Endothelial cell of umbilical vein (primary cell): ENCODE data around the gene UST. TPM values are rescaled to one million over a fixed set of nuclear protein-coding genes. Genes with fewer than 3 reads are reported as not detected.

Experiments
- BruUV-seq: library from RNA; stranded (reverse); fragments of 400-500 nt; replicated peaks from 2 replicates; lab custom pipeline; 2021; lab: Mats Ljungman, UMichigan
- CTCF ChIA-PET: fragments of 300-600, 350-600 bp; sonication (Branson Sonifier 250); formaldehyde crosslinking; loops from one replicate; lab custom pipeline; 2021; ENCODE audit warnings: antibody characterized with exemption, inconsistent platforms; lab: Charles Lee
- POLR2A ChIA-PET: fragments of 300-600, 350-600 bp; sonication (Branson Sonifier 250); formaldehyde crosslinking; loops from one replicate; lab custom pipeline; 2021; ENCODE audit warnings: antibody characterized with exemption, inconsistent platforms; lab: Charles Lee
- DNase-seq: peaks from one replicate; pipeline ENCODE4 v3.0.0-alpha.2; 2011; ENCODE audit warnings: low read depth, low spot score
- FAIRE-seq: peaks from 2 replicates; lab custom pipeline; 2011; peaks lifted over from hg19 to GRCh38; lab: Jason Lieb, UNC
- H2AFZ ChIP-seq: 2 replicates; pipeline ENCODE4 v1.6.0; 2012; ENCODE audit warnings: low read depth, low read length, control low read depth, inconsistent platforms
- H3K27ac ChIP-seq: 2 replicates; pipeline ENCODE4 v1.5.1; 2011; ENCODE audit warnings: low read depth, mild to moderate bottlenecking, control low read depth, low read length, moderate library complexity; ENCODE audit not compliant: insufficient read depth
- H3K27me3 ChIP-seq, 2 experiments: 2 replicates each; pipeline versions ENCODE4 v1.6.0 to v1.6.1; 2011; ENCODE audit warnings: low read length in 2 of 2, mixed read lengths in 1 of 2; ENCODE audit not compliant: control insufficient read depth in 2 of 2, insufficient read depth in 2 of 2
- H3K36me3 ChIP-seq, 2 experiments: 2 replicates in 1 of 2; 3 replicates in 1 of 2; pipeline ENCODE4 v1.5.1; 2011; ENCODE audit warnings: low read length in 2 of 2, mild to moderate bottlenecking in 1 of 2, moderate library complexity in 1 of 2; ENCODE audit not compliant: control insufficient read depth in 2 of 2, insufficient read depth in 2 of 2; ENCODE audit errors: extremely low read depth in 1 of 2
- H3K4me1 ChIP-seq: 3 replicates; pipeline ENCODE4 v1.5.1; 2011; ENCODE audit warnings: mild to moderate bottlenecking, low read length; ENCODE audit not compliant: control insufficient read depth, insufficient read depth; ENCODE audit errors: extremely low read depth
- H3K4me2 ChIP-seq: 2 replicates; pipeline ENCODE4 v1.6.1; 2011; ENCODE audit warnings: low read length, control low read depth, mixed read lengths; ENCODE audit not compliant: insufficient read depth
- H3K4me3 ChIP-seq, 3 experiments: fragments of 200-600 bp in 1 of 3; sonication (generic), shearing (Covaris generic) in 1 of 3; replicated peaks in 1 of 3; 2 replicates each; pipeline ENCODE4 v1.5.1; 2011 to 2016; ENCODE audit warnings: control low read depth in 3 of 3, low read length in 3 of 3, mild to moderate bottlenecking in 2 of 3, inconsistent platforms in 1 of 3, low read depth in 1 of 3, moderate library complexity in 1 of 3; ENCODE audit not compliant: insufficient read depth in 1 of 3
- H3K79me2 ChIP-seq: 2 replicates; pipeline ENCODE4 v1.6.0; 2012; ENCODE audit warnings: low read length, inconsistent platforms; ENCODE audit not compliant: control insufficient read depth, insufficient read depth
- H3K9ac ChIP-seq: replicated peaks from 2 replicates; pipeline ENCODE3; 2011; ENCODE audit warnings: low read length, control low read depth; ENCODE audit not compliant: insufficient read depth; ENCODE audit errors: extremely low read depth
- H3K9me1 ChIP-seq: replicated peaks from 3 replicates; pipeline ENCODE4 v1.6.0; 2011; ENCODE audit warnings: mild to moderate bottlenecking, low read length; ENCODE audit not compliant: control insufficient read depth, insufficient read depth; ENCODE audit errors: extremely low read depth
- H3K9me3 ChIP-seq: replicated peaks from 2 replicates; pipeline ENCODE4 v1.5.1; 2012; ENCODE audit warnings: low read length, inconsistent platforms; ENCODE audit not compliant: control insufficient read depth, insufficient read depth
- H4K20me1 ChIP-seq: replicated peaks from 2 replicates; pipeline ENCODE3; 2011; ENCODE audit warnings: mild to moderate bottlenecking, low read length; ENCODE audit not compliant: control insufficient read depth, insufficient read depth; ENCODE audit errors: extremely low read depth
- EZH2 ChIP-seq: IDR thresholded peaks from 2 replicates; pipeline ENCODE4 v1.6.1; 2012; ENCODE audit warnings: borderline replicate concordance, low read depth, mild to moderate bottlenecking, moderate library complexity, low read length, inconsistent platforms; ENCODE audit not compliant: severe bottlenecking
- FOS ChIP-seq: IDR thresholded peaks from 2 replicates; pipeline ENCODE4 v1.6.1; 2011; ENCODE audit warnings: mild to moderate bottlenecking, low read length, moderate library complexity, borderline replicate concordance; ENCODE audit not compliant: insufficient read depth
- GATA2 ChIP-seq: IDR thresholded peaks from 2 replicates; pipeline ENCODE4 v1.7.0; 2011; ENCODE audit warnings: low read depth, mild to moderate bottlenecking, moderate library complexity, mixed read lengths, low read length; ENCODE audit not compliant: insufficient read length, insufficient read depth
- JUN ChIP-seq: IDR thresholded peaks from 2 replicates; pipeline ENCODE4 v1.6.1; 2011; ENCODE audit warnings: borderline replicate concordance, low read depth; ENCODE audit not compliant: insufficient read length, insufficient read depth
- MYC ChIP-seq: IDR thresholded peaks from one replicate; pipeline ENCODE4 v1.6.1; 2011; ENCODE audit warnings: mild to moderate bottlenecking, low read depth, low read length
- POLR2A ChIP-seq: IDR thresholded peaks from 2 replicates; pipeline ENCODE4 v1.6.1; 2012; ENCODE audit warnings: low read depth, mild to moderate bottlenecking, control low read depth, low read length
- POLR2AphosphoS5 ChIP-seq: IDR thresholded peaks from 2 replicates; pipeline ENCODE4 v1.6.1; 2012; ENCODE audit warnings: low read depth, mild to moderate bottlenecking, control low read depth, low read length, moderate library complexity; ENCODE audit not compliant: insufficient read depth
- dilution Hi-C: fragments of 300-500 bp; cut with MboI; formaldehyde crosslinking; loops from one replicate; pipeline ENCODE4 v1.15.0; 2019; ENCODE audit warnings: low sequenced_read_pairs; ENCODE audit not compliant: extremely low pct_ligation_motif_present
- intact Hi-C: fragments of 100-400 bp; cut with micrococcal nuclease; formaldehyde crosslinking; loops from one replicate; pipeline ENCODE4 v1.10.0; 2022
- polyA plus RNA-seq, 4 experiments: library from polyadenylated mRNA; depleted of rRNA in 3 of 4; stranded (reverse) in 3 of 4; unstranded in 1 of 4; fragments of >200 nt; gene quantifications; 2 replicates each; pipeline versions ENCODE4 v1.2.1 to v1.2.3, GENCODE V29; 2011 to 2012; ENCODE audit warnings: missing spikeins in 1 of 4
- total RNA-seq: library from RNA; stranded (reverse); gene quantifications from 2 replicates; pipeline ENCODE4 v1.2.3, GENCODE V29; 2021
- TF ChIP-seq, protein P1 (sequence below), 2 donors: IDR thresholded peaks; 1 replicate in 1 of 2; 2 replicates in 1 of 2; pipeline ENCODE4 v1.5.1; 2011; ENCODE audit warnings: low read length in 2 of 2, mild to moderate bottlenecking in 2 of 2, moderate library complexity in 2 of 2, control low read depth in 1 of 2, inconsistent platforms in 1 of 2, low read depth in 1 of 2; ENCODE audit not compliant: insufficient read depth in 1 of 2; ENCODE audit errors: extremely low read depth in 1 of 2
- TF ChIP-seq, protein P2 (sequence below): IDR thresholded peaks from 2 replicates; pipeline ENCODE4 v1.6.1; 2011; ENCODE audit not compliant: insufficient read depth, insufficient read length

The UST gene
- total and polyA plus RNA-seq, 2 donors (not counting 3 experiments of a cell fraction or from before 2014, with no cell fraction given), result 0.26 to 0.84 TPM

DNA sequence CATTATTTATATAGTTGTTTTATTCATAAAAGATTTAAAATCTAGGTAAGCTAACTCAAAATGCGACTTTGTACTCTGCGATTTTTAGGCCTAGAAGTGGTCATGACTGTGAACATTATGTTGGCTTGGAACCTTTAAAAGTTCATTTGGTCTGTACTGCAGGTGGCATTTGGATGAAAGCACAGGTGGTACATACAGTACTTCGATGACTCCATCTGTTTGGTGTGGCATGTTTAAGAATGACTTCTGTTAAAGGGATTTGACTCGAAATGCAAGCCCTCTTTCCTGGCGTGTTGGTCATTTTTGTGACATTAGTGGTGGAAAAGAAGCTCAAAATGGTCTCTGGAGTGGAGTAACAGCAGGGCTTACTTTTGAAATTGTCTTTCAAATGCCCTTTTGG lies 118.1 kb downstream of the UST start:
- dilution Hi-C loops, result no loop called here

More for the DNA sequence above, 118.1 kb downstream of the UST start:
- Histone ChIP-seq H3K79me2 (no peaks in the 10 kb centered on the region), H3K36me3 (no peaks in the 10 kb centered on the region), H3K4me3 (no peak overlapping the region), H3K27ac (no peak overlapping the region), H3K4me1 (no peaks in the 10 kb centered on the region), H2AFZ (no peak overlapping the region), H3K9me3 (no peaks in the 10 kb centered on the region), H3K27me3 (no peaks in the 10 kb centered on the region), H3K4me2 (no peak overlapping the region), H3K9me1 (no peaks in the 10 kb centered on the region), H4K20me1 (no peaks in the 10 kb centered on the region), H3K9ac (no peak overlapping the region)
- no peak for DNase-seq
- intact Hi-C loops, result no loop called here
- TF ChIP-seq MYC (no peak), FOS (no peak), POLR2A (no peak), JUN (no peak), EZH2 (no peak), POLR2AphosphoS5 (no peak), GATA2 (no peak)
- TF ChIP-seq, protein P1, sequence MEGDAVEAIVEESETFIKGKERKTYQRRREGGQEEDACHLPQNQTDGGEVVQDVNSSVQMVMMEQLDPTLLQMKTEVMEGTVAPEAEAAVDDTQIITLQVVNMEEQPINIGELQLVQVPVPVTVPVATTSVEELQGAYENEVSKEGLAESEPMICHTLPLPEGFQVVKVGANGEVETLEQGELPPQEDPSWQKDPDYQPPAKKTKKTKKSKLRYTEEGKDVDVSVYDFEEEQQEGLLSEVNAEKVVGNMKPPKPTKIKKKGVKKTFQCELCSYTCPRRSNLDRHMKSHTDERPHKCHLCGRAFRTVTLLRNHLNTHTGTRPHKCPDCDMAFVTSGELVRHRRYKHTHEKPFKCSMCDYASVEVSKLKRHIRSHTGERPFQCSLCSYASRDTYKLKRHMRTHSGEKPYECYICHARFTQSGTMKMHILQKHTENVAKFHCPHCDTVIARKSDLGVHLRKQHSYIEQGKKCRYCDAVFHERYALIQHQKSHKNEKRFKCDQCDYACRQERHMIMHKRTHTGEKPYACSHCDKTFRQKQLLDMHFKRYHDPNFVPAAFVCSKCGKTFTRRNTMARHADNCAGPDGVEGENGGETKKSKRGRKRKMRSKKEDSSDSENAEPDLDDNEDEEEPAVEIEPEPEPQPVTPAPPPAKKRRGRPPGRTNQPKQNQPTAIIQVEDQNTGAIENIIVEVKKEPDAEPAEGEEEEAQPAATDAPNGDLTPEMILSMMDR (IDR thresholded peaks at IDR 0.05; ENCODE audit: extremely low read depth in 1 of 2, insufficient read depth in 1 of 2, low read depth in 1 of 2, low read length in 2 of 2), result no peak
- TF ChIP-seq, protein P2, sequence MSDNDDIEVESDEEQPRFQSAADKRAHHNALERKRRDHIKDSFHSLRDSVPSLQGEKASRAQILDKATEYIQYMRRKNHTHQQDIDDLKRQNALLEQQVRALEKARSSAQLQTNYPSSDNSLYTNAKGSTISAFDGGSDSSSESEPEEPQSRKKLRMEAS, result no peak
- no TSS peak for BruUV-seq
- ChIA-PET POLR2A (no interaction called here), CTCF (interaction anchor here (1.9 kb wide), 1 partner anchor 9 kb away, joined by 5 read pairs; no protein-coding TSS in a partner anchor)
- FAIRE-seq, result no peak
